ENCODE results near the gene TSHZ3. TPM values are rescaled to one million over a fixed set of nuclear protein-coding genes. Genes with fewer than 3 reads are reported as not detected.

Gene TSHZ3
- total and polyA plus RNA-seq, 2 of the 8 experiments (the other 6 are each of a cell fraction or from before 2014, with no cell fraction given), result 3.1 to 12.3 TPM

- no peak overlapping the region for H3K56ac ChIP-seq (replicated peaks; ENCODE audit: insufficient read length, low read depth, low read length)
- POLR2A ChIA-PET (ENCODE audit: partially characterized antibody), result no interaction called here
- H2BK15ac ChIP-seq (ENCODE audit: low read length), result no peak overlapping the region
- no peak overlapping the region for H3K23ac ChIP-seq (ENCODE audit: insufficient read length)
- H3K79me2 ChIP-seq (ENCODE audit: control insufficient read depth in 1 of 2, insufficient read depth in 2 of 2, low read length in 2 of 2), result peaks cover 0 to 9% of the 10 kb centered on the region in 2 experiments; a peak in 1 of 4 replicates
- no peak overlapping the region for H2AFZ ChIP-seq (ENCODE audit: low read length)
- H3K36me3 ChIP-seq (ENCODE audit: control insufficient read depth in 2 of 4, insufficient read depth in 4 of 4, low read length in 3 of 4), result no peaks in the 10 kb centered on the region
- no peak overlapping the region for H3K4ac ChIP-seq (replicated peaks; ENCODE audit: insufficient read length, low read depth, low read length)
- H3K4me2 ChIP-seq (ENCODE audit: insufficient read depth in 1 of 2, low read depth in 2 of 2, low read length in 2 of 2), result no peak overlapping the region
- no peak overlapping the region for H3K9ac ChIP-seq (replicated peaks in 1 of 4; ENCODE audit: extremely low read depth in 1 of 4, low read depth in 3 of 4, low read length in 3 of 4)
- no peaks in the 10 kb centered on the region; a peak in 1 of 7 replicates for H3K4me1 ChIP-seq (replicated peaks in 1 of 4; ENCODE audit: control insufficient read depth in 3 of 4, insufficient read depth in 4 of 4, low read length in 3 of 4)
- no peak overlapping the region for H3K14ac ChIP-seq (ENCODE audit: insufficient read length)
- H3K27me3 ChIP-seq (replicated peaks in 1 of 4; ENCODE audit: control insufficient read depth in 3 of 4, extremely low read depth in 1 of 4, insufficient read depth in 3 of 4, low read length in 3 of 4), result no peaks in the 10 kb centered on the region
- peaks cover 0 to 3% of the 10 kb centered on the region in 2 experiments for H4K20me1 ChIP-seq (replicated peaks in 1 of 2; ENCODE audit: control insufficient read depth in 1 of 2, insufficient read depth in 2 of 2, low read length in 2 of 2)
- H2AK5ac ChIP-seq (ENCODE audit: low read depth, low read length), result no peak overlapping the region
- H4K91ac ChIP-seq (replicated peaks; ENCODE audit: insufficient read length, low read length), result no peak overlapping the region
- peaks cover 7% of the 10 kb centered on the region for H3K79me1 ChIP-seq (ENCODE audit: low read depth, low read length)
- no peak overlapping the region for H4K5ac ChIP-seq (ENCODE audit: insufficient read length, low read depth, low read length)
- CTCF ChIA-PET (ENCODE audit: partially characterized antibody), result interaction anchor here (0.6 kb wide), 1 partner anchor 9 kb away, joined by 3 read pairs; no protein-coding TSS in a partner anchor
- no peak overlapping the region for H3K18ac ChIP-seq (ENCODE audit: extremely low read depth, low read length)
- H2BK12ac ChIP-seq (ENCODE audit: low read depth, low read length), result no peak overlapping the region
- no peak overlapping the region for H3K4me3 ChIP-seq (ENCODE audit: extremely low read depth in 1 of 4, insufficient read depth in 2 of 4, low read depth in 3 of 4, low read length in 4 of 4)
- H3K9me3 ChIP-seq (ENCODE audit: insufficient read depth in 2 of 2, low read depth in 1 of 2, low read length in 1 of 2), result no peaks in the 10 kb centered on the region
- H4K8ac ChIP-seq (ENCODE audit: extremely low read depth, insufficient read depth, low read length), result no peak overlapping the region
- no peak overlapping the region for H2BK120ac ChIP-seq (replicated peaks; ENCODE audit: low read depth, low read length)
- DNase-seq (ENCODE audit: low read depth in 1 of 2, low spot score in 2 of 2) (no peak), FAIRE-seq (no peak)
- H2BK20ac ChIP-seq (ENCODE audit: low read length), result no peak overlapping the region
- 94% methylated on average over 26 of the region's 28 CpGs; no CpG with 5 or more reads in 1 of the 2 experiments for WGBS, 2 experiments (ENCODE audit: extremely low coverage in 1 of 2, insufficient coverage in 1 of 2, insufficient read length in 1 of 2, insufficient replicate concordance in 2 of 2, low coverage in 1 of 2, low lambda C conversion rate in 2 of 2, missing lambda C conversion rate in 1 of 2)
- no peaks in the 10 kb centered on the region for H3K23me2 ChIP-seq (ENCODE audit: low read depth, low read length)
- no peak overlapping the region; the same call in 1 of the 2 replicates for H2BK5ac ChIP-seq (ENCODE audit: low read depth, low read length)
- H3K27ac ChIP-seq (ENCODE audit: low read depth, low read length), result no peak overlapping the region
- TF ChIP-seq EGR1 (IDR thresholded peaks at IDR 0.05; ENCODE audit: borderline replicate concordance, low read depth, low read length) (no peak), BRCA1 (IDR thresholded peaks at IDR 0.05; ENCODE audit: low read depth, low read length) (no peak), SIRT6 (IDR thresholded peaks at IDR 0.05; ENCODE audit: low read length) (no peak), CHD1 (IDR thresholded peaks at IDR 0.05; ENCODE audit: low read depth, low read length) (no peak)
- TF ChIP-seq, protein P1, sequence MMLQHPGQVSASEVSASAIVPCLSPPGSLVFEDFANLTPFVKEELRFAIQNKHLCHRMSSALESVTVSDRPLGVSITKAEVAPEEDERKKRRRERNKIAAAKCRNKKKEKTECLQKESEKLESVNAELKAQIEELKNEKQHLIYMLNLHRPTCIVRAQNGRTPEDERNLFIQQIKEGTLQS (IDR thresholded peaks at IDR 0.05; ENCODE audit: insufficient read depth, low read depth, low read length), result no peak
These were observed 43.1 kb downstream of the TSHZ3 start for GRCh38 chr19:31306006-31306753.
